Activated CD8-positive, alpha-beta memory T cell treated with anti-CD3 and anti-CD28 coated beads, Interleukin-2, amount 50 U/mL, for 24 hours (primary cell): ENCODE results near the gene TMEM200A.

Experiments used
- DNase-seq: peaks from one replicate; pipeline ENCODE4 v3.0.0-alpha.2; 2020; ENCODE audit errors: extremely low read depth

The TMEM200A gene

DNA sequence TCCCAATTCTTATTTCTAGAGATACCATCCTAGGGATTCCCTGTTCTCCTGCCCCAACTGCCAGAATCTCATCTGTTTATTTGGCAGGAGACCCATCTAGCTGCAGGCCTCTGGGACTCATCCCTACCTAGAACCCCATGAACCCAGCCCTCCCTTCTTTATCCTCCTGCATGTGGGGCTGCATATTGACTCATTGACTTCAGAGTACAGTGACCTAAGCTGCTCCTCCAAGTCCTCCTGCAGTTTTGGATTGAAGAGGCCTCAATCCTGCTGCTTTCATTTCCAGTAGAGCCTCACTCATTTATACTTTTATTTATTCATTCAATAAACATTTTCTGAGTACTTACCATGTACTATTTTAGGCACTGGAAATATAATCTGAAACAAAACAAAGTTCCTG, 11.6 kb downstream of the TMEM200A start:
- no peak for DNase-seq

DNA sequence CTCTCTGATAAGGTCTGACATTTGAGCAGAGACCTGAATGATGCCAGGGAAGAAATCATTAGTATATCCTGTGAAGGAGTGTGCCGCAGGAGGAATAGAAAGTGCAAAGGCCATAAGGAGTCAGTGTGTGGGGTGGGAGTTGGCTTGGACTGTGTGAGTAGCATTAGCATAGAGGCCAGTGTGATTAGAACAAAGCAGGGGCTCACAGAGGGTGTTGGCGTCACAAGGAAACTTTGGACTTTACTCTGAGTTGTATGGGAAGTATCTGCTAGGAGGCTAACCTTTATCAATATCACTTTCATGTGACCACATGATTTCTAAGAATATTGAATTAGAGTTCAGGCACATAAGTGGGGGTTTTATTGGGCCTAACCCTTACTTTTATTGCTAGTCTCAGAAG, 12.1 kb downstream of the TMEM200A start:
- no peak for DNase-seq

DNA sequence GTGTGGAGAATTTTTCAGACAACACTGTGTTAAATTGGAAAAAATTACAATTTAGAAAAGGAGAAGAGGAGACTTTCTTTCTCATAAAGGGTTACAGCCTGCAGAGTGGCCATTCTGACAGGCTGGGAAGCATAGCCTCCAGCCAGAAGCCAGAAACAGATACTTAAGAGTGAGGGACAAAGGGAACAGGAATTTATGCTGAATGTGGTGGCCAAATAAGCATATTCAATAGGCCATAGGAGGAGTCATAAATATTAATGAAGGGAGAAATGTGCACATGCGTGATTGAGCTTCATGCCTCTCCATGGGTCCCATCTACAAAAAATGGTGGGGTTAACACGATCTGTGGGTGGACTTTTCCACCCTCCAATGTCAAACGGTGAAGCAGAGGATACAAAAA, 13.4 kb downstream of the TMEM200A start:
- DNase-seq = no peak

DNA sequence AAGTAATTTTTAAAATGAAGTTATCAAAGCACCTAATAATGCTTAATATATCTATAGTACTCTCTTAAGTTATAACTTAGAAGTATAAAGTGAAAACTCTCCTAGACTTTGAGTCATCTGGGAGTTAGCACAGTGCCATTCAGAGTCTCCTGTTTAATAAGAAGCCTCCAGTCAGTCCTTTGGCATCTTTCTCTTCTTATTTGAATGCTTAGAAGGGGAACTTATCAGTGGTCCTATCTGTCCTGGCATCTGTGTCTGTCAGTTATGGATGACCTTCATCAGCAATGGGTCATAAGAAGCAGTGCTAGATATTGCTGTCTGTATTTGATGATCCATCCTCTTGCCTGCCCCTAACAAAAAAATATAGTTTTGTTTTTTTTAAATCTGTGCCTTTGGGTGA, 15.2 kb downstream of the TMEM200A start:
- no peak for DNase-seq

DNA sequence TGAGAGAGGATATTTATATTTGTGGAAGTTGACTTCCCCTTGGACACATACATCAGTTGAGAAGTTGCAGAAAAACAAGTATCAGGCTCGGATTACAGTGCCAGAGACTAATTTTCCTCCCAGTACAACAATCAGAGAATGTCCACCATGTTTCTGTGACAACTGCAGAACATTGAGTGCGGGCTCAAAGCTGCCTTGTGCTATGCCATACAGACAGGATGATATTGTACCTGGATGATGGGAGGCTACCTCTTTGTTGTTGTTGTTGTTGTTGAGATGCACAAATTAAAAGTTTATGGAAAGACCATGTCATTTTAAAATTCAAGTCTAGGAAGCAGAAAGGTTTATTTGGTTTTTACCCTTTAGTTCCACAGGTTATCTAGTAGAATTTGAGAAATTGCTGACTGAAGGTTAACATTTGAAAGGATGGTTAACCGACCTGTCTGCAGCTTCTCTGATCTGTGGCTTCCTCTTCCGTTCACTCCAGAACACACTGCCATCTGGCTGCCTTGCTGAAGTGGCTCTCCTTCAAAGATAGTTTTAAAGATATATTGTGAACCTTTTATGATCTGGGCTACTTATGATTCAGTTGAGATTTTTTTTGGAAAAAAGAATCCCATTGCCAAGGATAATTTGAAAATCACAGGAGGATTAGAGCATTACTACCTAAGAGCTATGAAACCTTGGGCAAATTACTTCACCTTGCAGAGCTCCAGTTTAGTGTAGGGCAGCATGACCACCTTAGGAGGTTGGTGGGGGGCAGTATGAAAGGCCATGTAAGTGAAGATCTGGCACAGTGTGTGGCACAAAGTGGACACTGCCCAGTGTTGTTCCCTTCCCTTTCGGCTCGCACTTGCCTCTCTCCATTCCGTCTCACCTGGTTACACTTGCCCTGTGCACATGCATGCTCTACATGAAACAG, 15.9 kb downstream of the TMEM200A start:
- no peak for DNase-seq

DNA sequence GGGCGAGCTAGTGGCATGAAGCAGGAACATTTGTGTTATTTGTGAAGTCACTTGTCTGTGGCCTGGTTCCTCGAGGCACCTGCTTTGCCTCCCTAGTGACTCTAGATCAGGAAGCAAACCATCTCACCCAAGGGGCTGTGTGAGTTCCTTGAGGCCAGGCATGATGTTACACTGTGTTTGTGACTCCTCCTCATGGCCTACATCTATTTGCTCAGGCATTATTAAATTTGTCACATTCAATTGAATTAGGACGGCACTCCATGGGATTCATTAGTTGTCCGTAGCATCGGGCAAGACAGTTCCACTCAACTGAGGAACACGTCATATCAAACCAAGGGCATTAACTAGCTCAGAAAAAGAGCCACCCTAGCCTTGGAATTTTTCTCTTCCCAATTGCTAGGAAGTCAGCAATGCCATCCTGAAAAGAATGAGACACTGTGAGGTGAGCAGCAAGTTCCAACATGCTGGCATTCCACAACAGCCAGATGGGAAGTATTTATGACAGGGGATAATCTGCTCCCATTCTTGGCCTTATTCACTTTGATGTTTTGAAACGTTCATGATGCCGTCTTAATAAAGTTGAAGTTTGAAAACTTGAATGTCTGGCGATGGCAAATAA, 17.2 kb downstream of the TMEM200A start:
- DNase-seq = no peak

DNA sequence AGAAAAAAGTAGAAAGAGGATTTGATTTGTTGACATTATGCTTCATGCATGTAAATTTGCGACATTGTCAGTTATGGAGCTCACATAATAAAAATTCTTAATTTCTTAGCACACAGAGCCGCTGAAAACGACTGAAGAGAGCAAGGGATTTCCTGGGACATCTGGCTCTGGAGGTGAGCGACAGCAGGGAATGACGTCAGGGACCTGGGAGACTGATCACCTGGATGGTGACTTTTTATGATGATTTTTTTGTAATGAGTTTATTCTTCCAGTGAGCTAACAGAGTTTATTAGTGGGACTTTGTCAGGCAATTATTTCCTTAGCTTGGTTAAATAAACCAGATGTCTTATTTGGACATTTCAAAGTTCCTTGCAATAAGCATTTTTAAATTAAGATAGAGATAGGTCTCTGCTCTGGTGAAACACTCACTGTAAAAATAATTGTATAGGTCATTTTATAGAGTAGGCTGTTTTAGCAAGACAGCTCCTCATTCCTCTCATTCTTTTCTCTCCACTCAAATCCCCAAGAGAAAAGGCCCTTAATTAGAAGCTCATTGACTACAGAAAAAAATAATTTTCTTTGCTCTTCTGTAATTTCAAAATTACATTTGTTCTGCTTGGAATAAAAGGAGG, 19.4 kb downstream of the TMEM200A start:
- no peak for DNase-seq

DNA sequence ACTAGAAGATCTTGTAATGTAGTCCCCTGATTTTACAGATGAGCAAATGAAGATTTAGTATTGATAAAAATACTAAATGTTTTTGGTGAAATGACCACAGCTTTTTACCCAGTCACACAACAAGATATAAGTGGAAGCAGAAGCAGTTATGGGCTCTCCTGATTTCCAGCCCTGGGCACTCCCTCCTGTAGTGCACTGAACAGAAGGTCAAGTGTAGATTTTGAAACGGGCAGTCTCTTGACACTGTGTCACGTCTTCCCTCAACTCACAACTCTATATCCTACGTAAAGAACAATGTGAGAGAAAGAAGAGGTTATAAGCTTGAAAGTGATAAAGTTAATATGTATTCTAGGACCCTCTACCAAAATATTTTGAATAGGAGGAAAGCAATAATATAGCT, 23.3 kb downstream of the TMEM200A start:
- DNase-seq = no peak

DNA sequence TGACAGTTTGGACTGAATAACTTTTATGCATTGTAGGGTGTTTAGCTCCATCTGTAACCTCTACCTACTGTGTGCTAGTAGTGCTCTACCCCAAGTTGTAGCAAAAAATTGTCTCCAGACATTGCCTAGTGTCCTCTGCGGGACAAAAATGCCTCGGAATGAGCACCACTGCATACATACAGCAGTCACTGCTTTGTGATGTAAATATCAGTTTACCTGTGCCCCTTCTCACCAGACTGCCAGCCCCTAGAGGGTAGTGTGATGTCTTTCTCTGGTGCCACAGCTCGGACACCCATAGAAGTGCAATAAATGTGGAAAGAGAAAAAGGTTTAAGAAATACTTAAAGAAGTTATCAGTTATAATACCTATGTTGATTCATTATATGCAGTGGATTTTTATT, 25.1 kb downstream of the TMEM200A start:
- DNase-seq = no peak

DNA sequence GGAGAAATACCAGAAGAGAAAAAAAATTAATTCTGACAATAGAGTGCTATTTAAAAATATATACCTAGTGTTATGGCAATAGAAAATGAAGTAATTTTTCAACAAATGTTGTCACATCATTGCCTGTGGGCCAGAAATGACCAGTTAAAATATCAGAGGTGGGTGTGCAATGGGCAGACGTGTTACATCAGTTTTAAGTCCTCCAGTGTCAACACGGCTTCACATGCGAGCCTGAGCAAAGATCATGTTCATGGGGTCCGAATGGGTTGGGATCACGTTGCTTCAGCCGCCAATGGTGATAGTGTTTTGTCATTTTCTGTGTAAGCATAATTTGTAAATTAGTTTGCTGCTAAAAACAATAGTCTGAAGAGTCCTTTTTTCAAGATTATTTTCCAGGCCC, 27.5 kb downstream of the TMEM200A start:
- no peak for DNase-seq

DNA sequence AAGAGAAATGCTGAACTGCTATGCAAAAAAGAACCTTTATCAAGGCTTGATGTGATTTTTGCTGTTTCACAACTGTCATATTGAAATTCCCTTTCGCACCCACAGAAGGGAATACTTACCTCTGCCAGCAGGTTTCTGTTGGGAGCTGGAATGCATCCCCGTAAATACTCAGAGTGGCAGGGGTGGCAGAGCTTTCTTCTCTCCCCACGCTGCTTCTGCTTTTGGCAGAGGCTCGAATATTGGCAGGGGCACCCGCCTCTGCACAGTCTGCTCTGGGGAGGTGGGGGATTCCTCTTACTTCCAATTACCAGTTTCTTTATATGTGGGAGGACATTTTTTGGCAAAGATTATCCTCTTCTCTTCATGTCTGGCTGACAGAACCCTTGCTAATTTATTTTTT, 28.4 kb downstream of the TMEM200A start:
- DNase-seq = no peak

DNA sequence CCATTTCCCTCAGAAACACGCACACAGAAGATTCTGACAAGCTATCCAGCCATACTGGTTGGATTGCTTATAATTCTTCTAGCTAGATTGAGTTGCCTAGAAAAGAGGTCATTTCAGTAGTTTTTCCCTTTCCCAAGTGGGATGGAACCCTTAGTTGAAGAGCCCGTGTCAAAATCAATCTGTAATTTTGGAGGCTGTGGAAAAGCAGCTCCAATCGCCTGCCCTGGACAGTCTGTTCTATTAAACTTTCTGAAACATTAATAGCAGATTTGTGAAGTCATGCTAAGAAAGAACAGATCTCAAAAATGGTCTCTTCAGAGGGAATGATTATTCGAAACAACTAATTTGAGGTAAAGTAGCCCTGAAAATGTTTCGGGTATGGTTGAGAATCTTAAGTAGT, 29.3 kb downstream of the TMEM200A start:
- DNase-seq = no peak

DNA sequence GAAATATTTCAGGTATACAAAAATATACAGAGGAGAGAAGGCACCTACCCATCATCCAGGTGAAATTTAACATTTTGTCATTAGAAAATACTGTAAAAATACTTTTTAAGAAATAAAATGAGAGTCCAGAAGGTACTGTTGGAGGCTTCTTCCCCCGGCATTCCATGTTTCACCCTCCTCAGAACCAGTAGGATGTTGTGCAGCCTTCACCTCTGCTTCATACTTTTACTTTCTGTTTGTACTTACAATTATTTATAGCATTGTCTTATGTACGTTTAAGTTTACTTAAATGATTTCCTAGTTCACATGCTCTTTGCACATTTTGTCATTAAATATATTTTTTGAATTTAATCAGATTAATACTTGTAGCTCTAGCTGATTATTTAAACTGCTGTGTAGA, 30.9 kb downstream of the TMEM200A start:
- DNase-seq = no peak

DNA sequence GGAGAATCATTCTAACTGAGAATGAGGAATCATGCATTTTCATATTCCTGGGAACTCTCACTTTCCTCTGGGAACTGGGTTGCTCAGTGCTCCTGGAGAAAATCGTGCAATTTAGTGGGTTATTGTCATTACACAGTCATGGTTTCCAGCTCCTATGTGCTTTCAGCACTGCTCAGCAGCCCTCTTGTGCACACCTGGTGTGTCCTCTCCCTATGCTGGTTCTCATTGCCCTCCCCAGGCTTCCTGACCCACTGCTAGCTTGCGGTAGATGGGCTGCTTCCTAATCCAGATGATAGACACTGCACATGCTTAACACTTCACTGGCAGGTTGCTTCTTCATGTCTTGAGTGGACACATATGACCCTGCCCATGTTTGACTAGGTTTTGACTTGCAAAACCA, 39.7 kb downstream of the TMEM200A start:
- no peak for DNase-seq

DNA sequence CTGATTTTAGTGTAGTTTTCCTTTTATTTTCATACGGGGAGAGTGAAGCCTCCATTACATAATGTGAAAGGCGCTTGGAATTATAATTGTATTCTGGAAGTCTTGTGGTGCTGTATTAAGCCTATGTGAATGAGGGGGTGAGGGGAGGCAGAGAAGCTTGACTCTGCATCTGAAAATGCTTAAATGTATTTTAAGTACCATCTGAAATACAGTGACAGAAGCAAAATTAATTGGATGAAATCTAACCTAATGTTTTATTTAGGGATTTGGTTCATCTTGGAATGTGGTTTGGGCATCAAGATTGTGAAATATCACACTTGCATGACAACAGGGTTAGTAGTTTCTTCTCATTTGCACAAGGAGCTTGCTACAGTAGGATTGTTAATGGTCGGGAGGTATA, 41.2 kb downstream of the TMEM200A start:
- no peak for DNase-seq

DNA sequence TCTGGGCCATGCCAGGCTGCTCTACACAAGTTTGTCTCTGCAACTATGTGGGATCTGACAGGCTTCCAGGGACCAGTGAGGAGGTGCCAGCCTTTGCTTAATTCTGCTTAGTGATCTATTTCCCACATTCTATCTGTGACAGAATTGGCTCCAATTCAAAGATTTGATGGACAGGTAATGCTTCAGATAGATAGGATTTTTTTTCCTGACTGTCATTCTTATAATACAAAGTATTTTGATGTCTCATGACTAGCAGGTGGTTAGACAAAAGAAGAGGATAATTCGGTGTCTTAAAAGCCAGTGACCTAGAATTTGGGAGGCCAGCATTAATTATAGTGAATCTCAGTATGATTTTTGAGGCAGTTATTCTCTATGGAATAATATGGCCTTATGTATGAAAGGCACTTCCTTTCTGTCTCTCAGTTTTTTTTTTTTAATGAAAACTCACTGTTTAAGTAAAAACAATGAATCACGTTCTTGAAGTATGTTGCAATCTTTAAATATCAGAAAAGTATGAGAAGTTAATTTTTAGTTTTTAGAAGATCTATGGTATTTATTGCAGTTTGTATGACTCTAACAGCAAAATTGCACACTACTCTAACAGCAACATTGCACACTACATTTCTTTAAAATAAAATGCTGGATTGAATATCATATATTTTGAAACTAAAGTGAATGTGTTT, 43.7 kb downstream of the TMEM200A start:
- no peak for DNase-seq

DNA sequence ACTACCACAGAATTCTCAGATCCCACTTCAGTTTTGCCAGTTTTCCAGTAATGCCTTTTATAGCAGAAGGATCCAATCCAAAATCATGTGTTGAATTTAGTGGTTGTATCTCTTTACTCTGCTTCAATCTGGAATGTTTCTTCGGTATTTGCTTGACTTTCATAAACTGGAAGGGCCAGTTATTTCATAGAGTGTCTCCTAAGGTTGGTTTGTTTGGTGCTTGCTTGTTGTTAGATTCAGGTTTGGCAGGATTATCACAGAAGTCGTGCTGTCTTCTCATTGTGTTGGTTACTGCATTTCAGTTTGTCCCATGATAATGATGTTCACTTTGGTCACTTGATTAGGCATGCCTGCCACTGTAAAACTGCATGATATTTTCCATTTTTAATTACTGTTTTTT, 45.7 kb downstream of the TMEM200A start:
- DNase-seq = no peak

DNA sequence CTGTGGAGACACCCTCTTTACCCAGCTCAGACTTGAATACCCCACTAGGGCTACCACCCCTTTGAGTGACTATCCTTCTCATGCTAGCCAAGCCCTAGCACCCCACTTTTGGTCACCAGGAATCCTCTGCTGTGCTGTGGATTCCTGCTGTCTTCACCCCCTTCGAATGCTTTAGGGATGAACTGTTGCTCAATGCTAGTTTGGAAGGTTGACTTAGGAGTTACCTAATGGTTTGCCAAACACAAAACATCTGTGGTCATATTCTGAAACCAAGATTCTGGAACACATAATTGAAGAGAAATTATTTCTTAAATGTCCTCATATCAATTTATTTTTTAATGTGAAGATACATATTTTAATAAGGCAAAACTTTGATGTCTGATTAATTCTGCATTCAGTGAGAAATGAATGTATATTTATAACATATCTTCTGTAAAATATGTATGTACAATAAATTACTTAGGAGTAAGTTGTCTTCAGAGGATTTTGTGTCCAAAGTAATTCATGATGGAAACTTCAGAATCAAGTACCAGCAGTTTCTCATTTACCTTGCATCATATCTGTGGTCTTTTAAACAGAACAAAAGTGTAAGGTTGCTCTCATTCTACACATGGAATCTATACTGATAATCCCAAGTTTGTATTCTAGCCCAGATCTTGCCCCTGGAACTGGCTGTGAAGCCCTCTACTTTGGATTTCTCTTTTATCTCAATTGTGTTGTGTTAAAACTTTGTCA, 46.9 kb downstream of the TMEM200A start:
- no peak for DNase-seq

DNA sequence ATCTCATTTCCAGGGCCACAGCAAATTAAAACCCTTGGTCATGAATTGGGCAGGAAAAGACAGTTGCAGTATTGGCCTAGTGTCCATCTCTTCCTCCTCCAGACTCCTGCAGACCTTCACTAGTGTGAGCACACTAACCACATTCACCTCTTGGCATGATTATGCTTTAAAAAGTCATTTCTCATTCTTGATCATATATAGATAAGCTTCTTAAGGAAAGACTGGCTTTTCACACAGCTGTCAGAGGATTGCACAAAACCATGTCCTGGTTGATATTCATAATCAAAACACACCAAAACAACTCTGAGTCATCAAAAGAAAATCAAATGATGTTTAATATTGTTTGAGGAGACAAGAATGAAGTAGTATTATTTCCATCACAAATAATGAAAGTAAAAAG, 52.1 kb downstream of the TMEM200A start:
- DNase-seq = no peak

DNA sequence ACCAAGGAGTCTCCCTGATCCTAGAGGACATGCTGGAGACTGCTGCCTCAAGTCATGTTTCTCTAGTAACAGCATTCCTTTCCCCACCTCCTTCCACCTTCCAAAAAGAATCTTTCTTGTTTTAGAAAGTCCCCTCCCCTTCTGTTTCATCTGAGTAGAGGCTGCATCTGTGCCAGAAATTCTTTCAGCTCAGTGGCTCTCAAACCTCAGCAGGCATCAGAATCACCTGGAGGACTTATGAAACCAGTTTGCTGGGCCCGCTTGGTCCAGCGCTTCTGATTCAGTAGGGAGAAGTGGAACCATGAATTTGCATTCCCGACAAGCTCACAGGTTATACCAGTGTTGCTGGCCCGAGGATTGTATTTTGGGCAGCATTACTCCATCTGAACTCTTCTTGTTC, 55.1 kb downstream of the TMEM200A start:
- DNase-seq = no peak

DNA sequence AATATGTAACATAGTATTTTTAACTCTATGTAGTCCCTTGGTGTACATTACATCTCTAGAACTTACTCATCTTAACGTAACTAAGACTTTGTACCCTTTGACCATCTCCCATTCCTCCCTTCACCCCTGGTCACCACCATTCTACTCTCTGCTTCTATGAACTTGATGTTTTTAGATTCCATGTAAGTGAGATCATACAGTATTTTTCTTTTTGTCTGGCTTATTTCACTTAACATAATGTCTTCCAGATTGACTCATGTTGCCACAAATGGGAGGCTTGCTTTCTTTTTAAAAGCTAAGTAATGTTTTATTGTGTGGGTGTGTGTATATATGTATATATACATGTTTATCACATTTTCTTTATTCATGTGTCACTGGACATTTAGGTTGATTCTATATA, 55.8 kb downstream of the TMEM200A start:
- DNase-seq = no peak

DNA sequence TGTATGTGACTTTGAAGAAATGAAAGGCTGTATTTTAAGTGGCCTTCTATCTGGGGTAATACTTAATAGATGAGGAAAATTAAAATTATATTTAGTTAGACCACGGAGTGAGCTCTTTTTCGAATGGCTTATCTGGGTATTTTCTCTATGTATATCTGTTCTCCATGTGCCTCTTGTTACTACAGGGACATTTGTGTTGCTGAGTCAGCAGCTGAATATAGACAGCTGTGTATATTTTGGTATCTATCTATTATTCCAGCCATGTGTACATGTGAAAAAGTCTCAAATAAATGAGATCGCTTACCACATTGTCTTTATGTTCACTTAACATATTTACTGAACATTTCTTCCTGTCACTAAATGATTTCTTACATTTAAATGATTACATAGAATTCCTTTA, 57.2 kb downstream of the TMEM200A start:
- no peak for DNase-seq
